NCI-H345 treated with DMSO at 0.1 percent for 48 hours (cell line): ENCODE results near the gene PRKCE.

ENCODE experiments used
- DNase-seq: peaks from one replicate; lab custom pipeline; 2025; ENCODE audit not compliant: unreplicated experiment; lab: John Stamatoyannopoulos, UW

Gene PRKCE

GRCh38 chr2:45750001-45750400, 98.5 kb downstream of the PRKCE start:
- DNase-seq, result no peak

- no peak for DNase-seq
Measured at GRCh38 chr2:45750484-45750883, 99.0 kb downstream of the PRKCE start.

DNA sequence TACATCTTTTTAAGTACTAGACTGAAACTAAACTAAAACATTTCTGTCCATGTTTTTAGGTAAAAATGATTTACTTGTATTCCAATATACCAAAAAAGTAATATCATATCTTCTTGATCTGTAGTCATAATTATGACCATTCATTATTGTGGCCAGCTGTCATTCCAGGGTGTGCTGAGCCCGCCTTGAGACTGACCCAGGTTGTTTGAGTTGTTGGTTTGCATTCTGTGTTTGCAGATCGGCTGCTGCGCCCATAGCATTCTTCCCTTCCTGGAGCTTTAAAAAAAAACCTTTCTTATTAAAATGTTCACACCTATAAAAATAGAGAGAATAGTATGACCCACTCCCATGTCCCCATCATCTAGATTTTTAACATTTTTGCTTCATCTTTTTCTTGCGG, 101.9 kb downstream of the PRKCE start:
- no peak for DNase-seq

- no peak for DNase-seq
Measured at GRCh38 chr2:45754131-45755010, 102.9 kb downstream of the PRKCE start.

DNA sequence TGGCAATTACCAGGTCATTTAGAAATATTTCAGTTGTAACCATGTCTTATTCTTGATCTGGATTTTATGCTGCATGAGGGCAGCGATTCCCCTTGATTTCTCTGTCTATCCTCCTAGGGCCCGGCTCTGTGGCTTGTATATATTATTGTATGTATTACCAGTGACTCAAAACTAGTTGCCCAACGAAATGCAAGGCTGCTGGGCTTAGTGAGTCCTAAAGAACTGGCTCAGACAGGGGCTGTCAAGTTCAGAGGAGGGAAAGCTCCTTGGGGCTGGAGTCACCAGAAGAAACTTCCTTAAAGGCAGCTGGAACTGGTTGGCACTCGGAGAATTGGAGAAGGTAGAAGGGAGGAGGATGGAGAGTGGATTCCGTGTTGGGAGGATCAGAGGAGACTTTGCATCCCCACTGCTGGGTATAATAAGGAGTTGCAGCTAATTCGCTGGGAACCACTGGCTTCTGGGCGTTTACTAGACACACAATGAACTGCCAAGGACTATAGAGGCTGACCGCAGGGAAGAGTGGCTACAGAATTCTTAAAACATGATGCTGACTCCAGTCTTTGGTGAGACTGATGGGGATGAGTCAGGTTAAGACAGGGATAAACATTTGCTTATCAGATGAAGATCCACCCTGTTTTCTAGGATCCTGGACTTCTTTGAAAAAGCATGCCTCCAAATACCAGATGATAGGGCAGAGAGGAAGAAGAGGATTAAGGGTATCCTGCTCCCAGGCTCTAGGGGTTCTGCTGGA, 104.3 kb downstream of the PRKCE start:
- DNase-seq, result no peak

DNA sequence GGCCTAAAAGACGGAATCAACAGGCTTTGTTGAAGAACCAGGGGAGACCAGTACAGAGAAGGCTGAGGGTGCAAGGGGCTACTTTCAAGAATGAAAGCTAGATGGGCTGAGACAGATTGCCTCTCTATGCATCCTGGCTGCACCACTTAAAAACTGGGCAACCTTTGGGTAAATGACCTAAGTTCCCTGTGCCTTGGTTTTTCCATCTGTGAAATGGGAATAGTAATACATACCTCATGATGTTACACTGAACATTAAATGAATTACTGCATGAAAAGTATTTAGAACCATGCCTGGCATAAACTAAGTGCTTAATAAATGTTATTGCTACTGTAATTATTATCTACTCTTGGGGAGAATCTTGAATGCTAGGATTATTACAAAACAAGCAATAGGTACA, 106.5 kb downstream of the PRKCE start:
- no peak for DNase-seq

- DNase-seq, result no peak
Measured at GRCh38 chr2:45759310-45759851, 107.9 kb downstream of the PRKCE start.

DNA sequence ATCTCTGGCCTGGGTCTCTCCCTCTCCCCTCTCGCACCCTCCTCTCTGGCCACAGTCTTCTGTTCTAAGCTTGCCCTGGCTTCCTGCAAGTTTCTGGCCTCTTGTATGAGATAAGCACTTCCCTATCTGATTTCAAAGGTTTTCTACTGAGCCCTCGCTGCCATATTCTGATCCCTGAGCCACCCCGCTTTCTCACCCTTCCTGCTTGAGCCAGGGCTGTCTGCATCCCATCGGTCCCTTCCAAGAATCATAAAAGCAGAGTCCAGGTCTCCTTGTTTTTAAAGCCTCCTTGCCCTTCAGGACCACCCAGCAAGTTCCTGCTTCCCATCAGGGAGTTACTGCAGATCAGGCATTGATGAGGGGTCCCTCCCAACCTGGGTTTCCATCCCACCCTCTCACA, 110.2 kb downstream of the PRKCE start:
- no peak for DNase-seq

DNA sequence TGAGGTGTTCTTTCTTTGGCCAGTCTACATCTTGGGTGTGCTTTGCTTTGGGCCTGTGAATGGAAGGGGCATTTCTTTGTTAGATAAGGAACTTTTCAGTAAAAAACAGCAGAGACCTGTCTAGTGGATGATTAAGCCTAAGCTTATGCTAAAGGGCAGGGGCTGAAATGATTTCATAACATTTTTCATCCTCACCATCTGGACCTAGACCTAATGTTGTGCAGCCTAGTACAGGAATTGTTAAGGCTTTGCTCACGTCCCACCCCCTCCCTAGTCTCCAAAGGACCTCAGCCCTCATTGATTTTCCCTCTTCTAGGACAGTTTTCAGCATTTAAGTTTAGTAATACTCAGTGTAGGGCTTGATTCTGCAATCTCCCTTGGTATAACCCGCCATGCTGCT, 111.8 kb downstream of the PRKCE start:
- DNase-seq, result no peak

DNA sequence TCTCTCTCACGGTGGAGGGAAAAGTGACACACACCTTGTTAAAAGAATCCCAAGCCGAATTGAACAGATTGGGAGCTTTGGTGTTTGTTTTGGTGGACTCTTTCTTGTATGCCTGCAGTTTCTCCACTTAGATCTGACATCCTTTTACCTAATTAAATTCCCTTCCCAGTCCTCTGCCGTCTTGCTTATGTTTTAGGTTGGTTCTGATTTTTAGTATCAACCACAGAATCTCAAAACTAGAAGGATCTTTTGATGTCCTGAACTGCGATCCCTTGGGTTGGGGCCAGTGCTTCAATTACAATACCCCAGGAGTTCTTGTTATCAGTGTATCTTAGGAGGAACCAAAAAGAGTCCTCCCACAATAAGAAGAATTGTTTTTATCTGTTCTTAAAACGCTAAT, 112.3 kb downstream of the PRKCE start:
- no peak for DNase-seq

DNA sequence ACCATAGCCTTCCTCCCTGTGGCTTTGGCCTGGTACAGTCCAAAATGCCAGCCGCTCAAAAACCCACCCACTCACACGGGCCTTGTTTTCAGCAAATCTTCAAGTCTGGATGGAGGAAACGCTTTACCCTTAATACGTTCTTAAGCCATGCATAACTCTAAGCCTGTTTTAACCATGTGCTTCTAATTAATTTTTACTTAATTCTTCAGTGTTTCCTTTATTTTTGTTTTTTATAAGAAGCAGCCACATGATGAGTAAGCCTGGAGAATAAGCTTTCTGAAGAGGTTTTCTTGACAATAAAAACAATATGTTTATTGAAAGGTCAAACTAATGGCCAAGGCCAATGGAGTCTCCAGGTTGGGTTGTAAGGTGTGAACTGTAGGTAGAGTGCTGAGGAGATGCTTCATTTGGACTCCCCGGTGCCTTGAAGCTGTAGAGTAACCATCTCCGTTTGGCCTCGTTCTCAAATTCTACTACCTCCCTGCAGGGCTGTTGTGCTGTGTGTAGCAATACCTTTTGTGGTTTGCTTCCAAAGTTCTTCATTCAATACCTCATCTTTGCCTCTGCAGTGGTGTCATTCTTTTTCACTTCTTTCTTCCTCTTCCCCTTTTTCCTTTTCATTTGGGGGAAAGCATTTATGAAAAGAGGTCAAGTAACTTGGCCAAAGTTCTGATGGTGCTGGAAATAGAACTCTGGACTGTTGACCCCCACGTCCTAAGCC, 113.7 kb downstream of the PRKCE start:
- DNase-seq, result no peak

GRCh38 chr2:45765728-45766254, 114.3 kb downstream of the PRKCE start:
- peak; percentile 19 for DNase-seq

GRCh38 chr2:45768208-45768607, 116.7 kb downstream of the PRKCE start:
- no peak for DNase-seq

DNA sequence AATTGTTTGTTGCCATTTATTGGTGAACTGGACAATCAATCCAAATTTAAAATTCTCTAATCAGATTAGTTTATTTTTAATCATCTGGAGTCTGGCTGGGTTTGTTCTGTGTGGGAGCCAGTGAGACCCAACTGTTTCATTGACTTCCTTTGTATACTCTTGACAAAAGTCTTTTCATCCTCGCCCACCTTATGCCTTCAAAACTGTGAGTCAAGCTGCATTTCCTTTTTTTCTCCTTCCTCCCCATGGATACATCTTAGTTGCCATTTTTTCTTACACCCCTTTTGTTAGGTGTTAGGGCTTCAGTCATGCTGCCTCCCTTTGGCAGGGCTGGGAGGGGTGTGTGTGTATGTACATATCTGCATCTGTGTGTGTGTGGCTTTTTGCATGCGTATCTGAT, 117.6 kb downstream of the PRKCE start:
- DNase-seq, result no peak

GRCh38 chr2:45769854-45770576, 118.5 kb downstream of the PRKCE start:
- no peak for DNase-seq

- no peak for DNase-seq
Measured at GRCh38 chr2:45770811-45771210, 119.3 kb downstream of the PRKCE start.

DNA sequence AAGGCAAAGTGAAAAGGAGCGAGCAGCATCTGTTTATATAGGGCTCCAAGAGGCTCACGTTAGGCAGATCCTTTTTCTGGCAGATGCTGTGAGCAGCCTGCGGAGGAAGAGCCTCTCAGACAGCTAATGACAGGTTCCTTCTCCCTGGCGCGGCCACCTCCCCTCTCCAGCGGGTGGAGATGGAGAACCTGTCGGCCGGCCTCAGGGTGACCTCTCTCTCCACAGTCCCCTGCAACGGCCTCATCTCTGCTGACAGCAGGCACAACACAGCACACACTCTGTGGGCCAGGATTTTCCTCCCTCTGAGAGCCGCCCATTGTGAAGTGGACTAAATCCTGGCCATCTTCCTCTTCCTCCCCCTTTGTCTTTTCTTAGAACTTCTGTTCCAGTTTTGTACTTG, 119.8 kb downstream of the PRKCE start:
- peak; percentile 42 for DNase-seq

GRCh38 chr2:45772038-45772437, 120.6 kb downstream of the PRKCE start:
- DNase-seq, result no peak

- DNase-seq, result no peak
Measured at GRCh38 chr2:45773909-45774308, 122.4 kb downstream of the PRKCE start.

DNA sequence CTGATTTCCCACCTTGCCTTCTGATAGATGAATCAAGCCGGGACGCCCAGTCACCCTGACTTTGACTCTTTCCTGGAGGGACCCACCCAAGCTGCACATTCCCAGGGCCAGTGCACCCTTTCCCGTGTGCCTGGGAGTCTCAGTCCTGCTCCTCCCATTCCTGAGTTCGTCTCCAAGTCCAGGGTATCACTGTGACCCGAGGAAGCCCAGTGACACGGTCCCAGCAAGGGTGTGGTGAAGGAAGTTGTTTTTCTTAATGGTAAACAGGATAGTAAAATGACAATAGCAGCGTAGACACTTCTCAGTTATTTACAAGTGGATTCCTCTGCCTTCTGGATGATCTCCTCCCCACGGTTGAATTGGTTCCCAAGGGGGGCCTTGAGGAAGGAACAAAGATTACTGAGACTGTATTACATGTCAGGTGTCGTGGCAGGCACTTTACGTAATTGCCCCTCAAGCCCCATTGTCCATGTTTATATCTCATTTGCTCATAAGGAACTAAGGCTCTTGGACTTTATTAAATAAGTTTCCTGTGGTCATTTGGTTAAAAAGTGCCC, 123.3 kb downstream of the PRKCE start:
- DNase-seq, result no peak
